Hair follicular keratinocyte (primary cell): ENCODE measurements around the gene MARCOL. TPM values are rescaled to one million over a fixed set of nuclear protein-coding genes. Genes with fewer than 3 reads are reported as not detected.

Experiments
- total RNA-seq: library from RNA; depleted of rRNA; stranded (reverse); fragments of >200 nt; gene quantifications from 2 replicates; pipeline ENCODE4 v1.2.3, GENCODE V29; 2015

Gene MARCOL
- total RNA-seq = not detected in 2 replicates

GRCh38 chr5:148238418-148238794, at the start of gene MARCOL:
MARCOL (plus strand) TSS chr5:148238525; CDS start chr5:148238598, 73 bp downstream.

GRCh38 chr5:148202531-148203203, 35.7 kb upstream of the MARCOL start, which contains the start of gene SPINK6:
SPINK6 (plus strand) TSS chr5:148203042; CDS start chr5:148203097, 55 bp downstream.

GRCh38 chr5:148268566-148268965, 30.2 kb downstream of the MARCOL start, which contains the start of gene SPINK13:
SPINK13 (plus strand) TSS chr5:148268794; CDS start chr5:148270073, 1,279 bp downstream.

Other genes with a start within 250 kb of the MARCOL start
- 0.95 and 1.6 TPM in 2 replicates for gene SPINK5, start 174.5 kb upstream of the MARCOL start, total RNA-seq
- gene SPINK14, start 70.0 kb upstream of the MARCOL start, total RNA-seq = not detected in 2 replicates
- gene SPINK6, start 35.5 kb upstream of the MARCOL start, total RNA-seq = 10.3 and 28.1 TPM in 2 replicates
- gene SPINK13, start 30.3 kb downstream of the MARCOL start, total RNA-seq = not detected in 2 replicates
- 0.47 TPM in 1 of 2 replicates, not detected in the other for gene SPINK7, start 73.9 kb downstream of the MARCOL start, total RNA-seq
- not detected in 2 replicates for gene SPINK9, start 97.0 kb downstream of the MARCOL start, total RNA-seq
- gene FBXO38, start 145.4 kb downstream of the MARCOL start, total RNA-seq = 17.2 and 21.1 TPM in 2 replicates